T47D (cell line): ENCODE data around the gene PNMT.
"Not testable (repeated sequence)": the region's sequence is repeated elsewhere in the genome, so short reads cannot be mapped to it uniquely, and the experiment has no call there.

Source experiments
- DNase-seq, 2 experiments: peaks; one replicate each; pipeline versions ENCODE4 v3.0.0 to v3.0.0-alpha.2; 2011 to 2012; ENCODE audit warnings: low read depth in 1 of 2, low spot score in 1 of 2
- JUND ChIP-seq: IDR thresholded peaks from 2 replicates; pipeline ENCODE4 v1.6.1; 2012; ENCODE audit warnings: low read depth
- in situ Hi-C: cut with HindIII; loops from 2 replicates; pipeline ENCODE4 v1.10.0; 2016; ENCODE audit warnings: low sequenced_read_pairs, low pct_unique_long_range_greater_than_20kb

PNMT gene

GRCh38 chr17:39709998-39710964 lies 42.0 kb downstream of the PNMT start:
- in situ Hi-C loops: no loop called here
- no peak for TF ChIP-seq JUND
- DNase-seq: no peak

DNA sequence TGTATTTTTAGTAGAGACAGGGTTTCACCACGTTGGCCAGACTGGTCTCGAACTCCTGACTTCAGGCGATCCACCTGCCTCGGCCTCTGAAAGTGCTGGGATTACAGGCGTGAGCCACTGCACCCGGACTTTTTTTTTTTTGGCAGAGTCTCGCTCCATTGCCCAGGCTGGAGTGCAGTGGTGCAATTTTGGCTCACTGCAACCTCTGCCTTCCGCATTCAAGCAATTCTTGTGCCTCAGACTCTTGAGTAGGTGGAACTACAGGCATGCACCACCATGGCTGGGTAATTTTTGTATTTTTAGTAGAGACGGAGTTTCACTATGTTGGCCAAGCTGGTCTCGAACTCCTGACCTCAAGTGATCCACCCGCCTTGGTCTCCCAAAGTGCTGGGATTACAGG lies 42.8 kb downstream of the PNMT start:
- DNase-seq, in situ Hi-C loops: not testable (repeated sequence)

- TF ChIP-seq JUND: no peak
- in situ Hi-C loops: no loop called here
These were observed 43.6 kb downstream of the PNMT start for GRCh38 chr17:39711851-39712250.

DNA sequence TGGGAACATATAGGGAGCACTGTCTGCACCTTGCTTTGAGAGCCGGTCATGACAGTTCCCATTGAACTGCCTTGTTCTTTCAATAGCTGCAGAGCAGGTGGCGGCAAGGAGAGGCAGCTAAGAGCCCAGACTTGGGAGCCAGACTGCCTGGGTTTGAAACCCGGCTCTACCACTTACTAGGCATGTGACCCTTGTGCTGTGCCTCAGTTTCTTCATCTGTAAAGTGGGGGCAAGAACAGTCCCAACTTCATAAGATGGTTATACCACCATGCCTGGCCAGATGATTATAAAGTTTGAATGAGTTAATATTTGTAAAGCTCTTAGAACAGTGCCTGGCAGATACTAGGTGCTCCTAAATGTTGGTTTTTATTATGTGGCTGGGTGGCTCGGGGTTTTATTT lies 46.0 kb downstream of the PNMT start:
- no peak for TF ChIP-seq JUND
- in situ Hi-C loops: no loop called here
- no peak for DNase-seq

More at GRCh38 chr17:39711851-39712250, 43.6 kb downstream of the PNMT start:
- no peak for DNase-seq

- no peak for TF ChIP-seq JUND
- DNase-seq: no peak
- in situ Hi-C loops: no loop called here
These were observed 47.3 kb downstream of the PNMT start for GRCh38 chr17:39715375-39716072.

DNA sequence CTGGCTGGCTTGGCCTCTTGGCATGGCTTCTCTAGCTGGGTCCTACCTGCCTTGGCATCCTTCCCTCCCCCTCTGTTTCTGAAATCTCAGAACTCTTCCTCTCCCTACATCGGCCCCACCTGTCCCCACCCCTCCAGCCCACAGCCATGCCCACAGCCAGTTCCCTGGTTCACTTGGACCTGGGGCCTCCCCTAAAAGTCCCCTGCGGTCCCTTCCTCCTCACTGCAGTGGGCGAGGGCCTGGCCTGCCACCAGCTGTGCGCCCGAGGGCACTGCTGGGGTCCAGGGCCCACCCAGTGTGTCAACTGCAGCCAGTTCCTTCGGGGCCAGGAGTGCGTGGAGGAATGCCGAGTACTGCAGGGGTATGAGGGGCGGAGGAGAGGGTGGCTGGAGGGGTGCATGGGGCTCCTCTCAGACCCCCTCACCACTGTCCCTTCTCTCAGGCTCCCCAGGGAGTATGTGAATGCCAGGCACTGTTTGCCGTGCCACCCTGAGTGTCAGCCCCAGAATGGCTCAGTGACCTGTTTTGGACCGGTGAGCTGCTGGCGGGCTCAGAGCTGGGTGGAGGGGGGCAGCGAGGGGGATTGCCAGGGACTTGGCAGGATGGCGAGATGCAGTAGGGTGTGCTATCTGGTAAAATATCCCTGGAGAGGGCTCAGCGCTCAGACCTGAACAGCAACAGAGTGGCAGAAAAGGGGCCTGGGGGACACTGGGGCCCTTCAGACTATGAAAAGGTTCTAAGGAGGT lies 48.0 kb downstream of the PNMT start:
- no peak for TF ChIP-seq JUND
- in situ Hi-C loops: no loop called here
- DNase-seq: no peak

DNA sequence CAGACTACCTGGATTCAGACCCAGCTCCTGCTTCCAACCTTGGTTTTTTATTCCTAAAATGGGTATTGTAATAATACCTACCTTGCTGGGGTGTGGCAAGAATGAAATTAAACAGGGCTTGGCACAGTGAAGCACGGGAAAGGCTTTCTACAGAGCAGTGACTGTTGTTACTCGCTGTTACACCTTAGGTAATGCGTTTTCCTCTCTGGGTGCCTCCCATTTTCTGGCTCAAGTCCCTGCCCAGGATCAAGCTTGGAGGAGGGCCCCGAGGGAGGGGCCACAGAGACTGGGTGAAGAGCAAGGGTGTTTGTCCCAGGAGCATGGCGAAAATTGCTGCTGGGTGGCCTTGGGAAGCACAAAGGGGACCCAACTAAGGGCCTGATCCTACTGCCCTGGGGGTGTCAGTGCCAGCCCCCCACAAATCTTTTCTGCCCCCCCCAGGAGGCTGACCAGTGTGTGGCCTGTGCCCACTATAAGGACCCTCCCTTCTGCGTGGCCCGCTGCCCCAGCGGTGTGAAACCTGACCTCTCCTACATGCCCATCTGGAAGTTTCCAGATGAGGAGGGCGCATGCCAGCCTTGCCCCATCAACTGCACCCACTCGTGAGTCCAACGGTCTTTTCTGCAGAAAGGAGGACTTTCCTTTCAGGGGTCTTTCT lies 48.8 kb downstream of the PNMT start:
- in situ Hi-C loops: no loop called here
- TF ChIP-seq JUND: no peak
- peak in 1 of 2 experiments; percentile 48 for DNase-seq

DNA sequence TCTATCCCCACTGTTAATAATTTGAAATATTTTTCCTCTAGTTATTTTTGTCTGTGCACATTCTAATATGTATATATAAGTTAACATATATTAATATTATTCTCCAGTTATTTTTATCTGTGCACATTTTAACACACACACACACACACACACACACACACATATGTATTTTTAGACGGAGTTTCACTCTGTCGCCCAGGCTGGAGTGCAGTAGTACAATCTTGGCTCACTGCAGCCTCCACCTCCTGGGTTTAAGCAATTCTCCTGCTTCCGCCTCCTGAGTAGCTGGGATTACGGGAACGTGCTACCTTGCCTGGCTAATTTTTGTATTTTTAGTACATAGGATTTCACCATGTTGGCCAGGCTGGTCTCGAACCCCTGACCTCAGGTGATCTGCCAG lies 49.4 kb downstream of the PNMT start:
- no peak for TF ChIP-seq JUND

GRCh38 chr17:39719563-39720355 lies 51.5 kb downstream of the PNMT start:
- TF ChIP-seq JUND: no peak
- DNase-seq: no peak
- in situ Hi-C loops: no loop called here

More for the DNA sequence above, 49.4 kb downstream of the PNMT start:
- no peak for DNase-seq
- in situ Hi-C loops: no loop called here
